Right lobe of liver (tissue), 4 donors: ENCODE results near the gene C14orf132.
A peak's percentile ranks its signal among the peaks of the same experiment; 100 is the strongest.

Experiments used
- CTCF ChIP-seq, 4 donors: fragments of 200-600 bp in 3 of 4; fragments of 450-650 bp in 1 of 4; IDR thresholded peaks; one replicate each; pipeline versions ENCODE4 v1.5.1 to v1.8.0; 2016 to 2022; ENCODE audit warnings: antibody characterized with exemption in 4 of 4, mild to moderate bottlenecking in 2 of 4
- POLR2A ChIP-seq: fragments of 450-650 bp; IDR thresholded peaks from one replicate; pipeline ENCODE4 v1.6.1; 2017; ENCODE audit warnings: antibody characterized with exemption, mild to moderate bottlenecking
- donor health status: DM: no; HTN: no; CAD: no.
- donor health status: DM: no; HTN: no; CAD: no.
- donor health status: DM: no; HTN: yes; CAD: no.

- TF ChIP-seq CTCF (IDR thresholded peaks at IDR 0.05), result peak in 1 of 4 donors; percentile 26
- TF ChIP-seq POLR2A, result no peak
Observed at GRCh38 chr14:96051642-96052540, 12.7 kb downstream of the C14orf132 start.
